Hepatocyte (in vitro differentiated cells): ENCODE results near the gene SOBP. TPM values are rescaled to one million over a fixed set of nuclear protein-coding genes. Genes with fewer than 3 reads are reported as not detected.

Experiments
- DNase-seq: peaks from one replicate; pipeline ENCODE4 v3.0.0-alpha.2; 2016; ENCODE audit warnings: low spot score
- H2AFZ ChIP-seq: fragments of 200-600 bp; sonication (generic); 2 replicates; pipeline ENCODE4 v1.6.0; 2016; ENCODE audit warnings: antibody characterized with exemption, mild to moderate bottlenecking
- H3K27ac ChIP-seq: fragments of 200-600 bp; sonication (generic); 2 replicates; pipeline ENCODE4 v1.5.1; 2016; ENCODE audit warnings: mild to moderate bottlenecking
- H3K27me3 ChIP-seq: fragments of 200-600 bp; sonication (generic); 2 replicates; pipeline ENCODE4 v1.6.1; 2016
- H3K36me3 ChIP-seq: fragments of 200-600 bp; sonication (generic); replicated peaks from 2 replicates; pipeline ENCODE4 v1.5.1; 2016; ENCODE audit warnings: low read depth; ENCODE audit not compliant: insufficient read depth
- H3K4me1 ChIP-seq: fragments of 200-600 bp; sonication (generic); 2 replicates; pipeline ENCODE4 v1.5.1; 2016; ENCODE audit warnings: mild to moderate bottlenecking, moderate library complexity; ENCODE audit not compliant: insufficient read depth
- H3K4me2 ChIP-seq: fragments of 200-600 bp; sonication (generic); 2 replicates; pipeline ENCODE4 v1.6.0; 2016
- H3K4me3 ChIP-seq: fragments of 200-600 bp; sonication (generic); 2 replicates; pipeline ENCODE4 v1.5.1; 2016; ENCODE audit warnings: mild to moderate bottlenecking
- H3K79me2 ChIP-seq: fragments of 200-600 bp; sonication (generic); 2 replicates; pipeline ENCODE4 v1.6.0; 2017; ENCODE audit warnings: mild to moderate bottlenecking
- H3K9me2 ChIP-seq: fragments of 200-600 bp; sonication (generic); replicated peaks from 2 replicates; pipeline ENCODE4 v1.6.0; 2017; ENCODE audit warnings: mild to moderate bottlenecking; ENCODE audit not compliant: insufficient read depth
- H3K9me3 ChIP-seq: fragments of 200-600 bp; sonication (generic); 2 replicates; pipeline ENCODE4 v1.5.1; 2016; ENCODE audit warnings: low read depth, mild to moderate bottlenecking
- H4K20me1 ChIP-seq: fragments of 200-600 bp; sonication (generic); 2 replicates; pipeline ENCODE4 v1.6.0; 2016; ENCODE audit warnings: mild to moderate bottlenecking; ENCODE audit not compliant: insufficient read depth, poor library complexity, severe bottlenecking
- EZH2 ChIP-seq: fragments of 200-600 bp; sonication (generic); IDR thresholded peaks from 2 replicates; pipeline ENCODE4 v1.6.1; 2016; ENCODE audit warnings: antibody characterized with exemption, mild to moderate bottlenecking, borderline replicate concordance
- EZH2phosphoT487 ChIP-seq: fragments of 200-600 bp; sonication (generic); IDR thresholded peaks from one replicate; pipeline ENCODE4 v1.6.1; 2018; ENCODE audit warnings: antibody characterized with exemption, mild to moderate bottlenecking, low read depth, moderate library complexity; ENCODE audit not compliant: unreplicated experiment, severe bottlenecking
- WGBS: methylation state at CpG from one replicate; pipeline ENCODE4 v1.1.6; 2016; ENCODE audit warnings: low lambda C conversion rate; ENCODE audit errors: missing lambda C conversion rate; 5-methylcytosine and 5-hydroxymethylcytosine counted together
- polyA plus RNA-seq: library from polyadenylated mRNA; unstranded; fragments of >200 nt; fragmentation: Nextera tagmentation; extraction: Ambion mirVana; gene quantifications from 2 replicates; pipeline ENCODE4 v1.2.1, GENCODE V29; 2016
- total RNA-seq: library from RNA; depleted of rRNA; stranded (reverse); fragments of >200 nt; gene quantifications from 2 replicates; pipeline ENCODE4 v1.2.3, GENCODE V29; 2014
- TF ChIP-seq, protein P1 (sequence below): fragments of 200-600 bp; sonication (generic); IDR thresholded peaks from 2 replicates; pipeline ENCODE4 v1.5.1; 2016; ENCODE audit warnings: antibody characterized with exemption, mild to moderate bottlenecking; ENCODE audit not compliant: poor library complexity

The SOBP gene
- total and polyA plus RNA-seq, 2 experiments from 2014 or later, result 2.1 to 2.2 TPM

DNA sequence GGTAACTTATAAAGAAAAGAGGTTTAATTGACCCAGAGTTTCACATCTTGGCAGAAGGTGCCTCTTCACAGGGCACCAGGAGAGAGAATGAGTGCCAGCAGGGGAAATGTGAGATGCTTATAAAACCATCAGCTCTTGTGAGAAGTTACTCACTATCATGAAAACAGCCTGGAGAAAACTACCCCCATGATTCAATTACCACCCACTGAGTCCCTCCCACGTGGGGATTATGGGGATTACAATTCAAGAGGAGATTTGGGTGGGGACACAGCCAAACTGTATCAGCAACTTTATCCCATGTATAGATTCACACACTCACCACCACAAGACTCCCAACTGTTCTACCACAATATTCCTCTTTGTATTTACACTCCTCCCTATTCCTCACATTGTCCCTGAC is 41.1 kb upstream of the SOBP start:
- Histone ChIP-seq H3K4me2 (no peak overlapping the region), H3K9me2 (no peaks in the 10 kb centered on the region), H3K9me3 (no peaks in the 10 kb centered on the region), H3K27ac (no peak overlapping the region), H3K27me3 (no peaks in the 10 kb centered on the region), H2AFZ (no peak overlapping the region), H3K4me1 (no peaks in the 10 kb centered on the region), H3K36me3 (no peaks in the 10 kb centered on the region), H3K4me3 (no peak overlapping the region), H3K79me2 (peaks cover 53% of the 10 kb centered on the region), H4K20me1 (no peaks in the 10 kb centered on the region)
- no peak for TF ChIP-seq EZH2phosphoT487
- TF ChIP-seq, protein P1, sequence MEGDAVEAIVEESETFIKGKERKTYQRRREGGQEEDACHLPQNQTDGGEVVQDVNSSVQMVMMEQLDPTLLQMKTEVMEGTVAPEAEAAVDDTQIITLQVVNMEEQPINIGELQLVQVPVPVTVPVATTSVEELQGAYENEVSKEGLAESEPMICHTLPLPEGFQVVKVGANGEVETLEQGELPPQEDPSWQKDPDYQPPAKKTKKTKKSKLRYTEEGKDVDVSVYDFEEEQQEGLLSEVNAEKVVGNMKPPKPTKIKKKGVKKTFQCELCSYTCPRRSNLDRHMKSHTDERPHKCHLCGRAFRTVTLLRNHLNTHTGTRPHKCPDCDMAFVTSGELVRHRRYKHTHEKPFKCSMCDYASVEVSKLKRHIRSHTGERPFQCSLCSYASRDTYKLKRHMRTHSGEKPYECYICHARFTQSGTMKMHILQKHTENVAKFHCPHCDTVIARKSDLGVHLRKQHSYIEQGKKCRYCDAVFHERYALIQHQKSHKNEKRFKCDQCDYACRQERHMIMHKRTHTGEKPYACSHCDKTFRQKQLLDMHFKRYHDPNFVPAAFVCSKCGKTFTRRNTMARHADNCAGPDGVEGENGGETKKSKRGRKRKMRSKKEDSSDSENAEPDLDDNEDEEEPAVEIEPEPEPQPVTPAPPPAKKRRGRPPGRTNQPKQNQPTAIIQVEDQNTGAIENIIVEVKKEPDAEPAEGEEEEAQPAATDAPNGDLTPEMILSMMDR, result no peak
- TF ChIP-seq EZH2, result no peak
- DNase-seq, result no peak
- WGBS, result 62% methylated on average over 1 of the region's 1 CpG

DNA sequence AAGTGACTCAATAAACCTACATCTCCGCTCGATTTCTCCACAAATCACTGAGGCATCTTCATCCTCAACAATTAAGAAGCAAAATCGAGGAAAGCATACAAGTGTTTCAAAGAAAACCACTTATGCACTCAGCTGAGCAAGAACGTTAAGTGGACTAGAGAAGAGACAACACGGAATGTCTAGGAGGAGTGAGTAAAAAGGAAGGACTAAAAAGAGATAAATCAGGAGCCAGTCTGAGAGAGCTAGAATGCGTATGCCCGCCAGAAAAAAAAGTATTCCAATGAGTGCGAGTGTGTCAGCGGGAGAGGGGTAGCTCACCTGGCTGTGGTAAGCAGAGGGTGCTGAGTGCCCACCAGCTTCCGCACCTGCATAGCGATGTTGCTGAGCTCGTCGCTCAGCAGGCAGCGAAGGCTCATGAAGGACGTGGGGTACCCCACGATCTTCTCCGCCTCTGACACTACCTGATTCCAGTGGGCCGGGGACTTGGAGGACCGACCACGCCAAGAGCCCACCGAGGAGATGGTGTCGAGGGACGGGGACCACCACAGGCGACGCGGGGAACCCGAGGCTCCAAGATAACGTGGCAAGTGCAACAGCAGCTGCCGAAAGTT is 31.1 kb upstream of the SOBP start:
- no peaks in the 10 kb centered on the region for H3K27me3 ChIP-seq
- 1% methylated on average over 29 of the region's 29 CpGs for WGBS
- H3K27ac ChIP-seq, result peak overlapping the region; percentile 77
- H3K36me3 ChIP-seq, result no peaks in the 10 kb centered on the region
- H3K4me3 ChIP-seq, result peak overlapping the region; percentile 62
- H3K9me2 ChIP-seq, result no peaks in the 10 kb centered on the region
- no peaks in the 10 kb centered on the region for H3K9me3 ChIP-seq
- peak overlapping the region; percentile 80 for H3K4me2 ChIP-seq
- peak overlapping the region; percentile 91 for H2AFZ ChIP-seq
- H4K20me1 ChIP-seq, result no peaks in the 10 kb centered on the region
- peaks cover 43% of the 10 kb centered on the region for H3K79me2 ChIP-seq
- no peaks in the 10 kb centered on the region for H3K4me1 ChIP-seq
- TF ChIP-seq EZH2, result no peak
- no peak for TF ChIP-seq EZH2phosphoT487
- TF ChIP-seq, protein P1, result no peak
- peak; percentile 35 for DNase-seq

DNA sequence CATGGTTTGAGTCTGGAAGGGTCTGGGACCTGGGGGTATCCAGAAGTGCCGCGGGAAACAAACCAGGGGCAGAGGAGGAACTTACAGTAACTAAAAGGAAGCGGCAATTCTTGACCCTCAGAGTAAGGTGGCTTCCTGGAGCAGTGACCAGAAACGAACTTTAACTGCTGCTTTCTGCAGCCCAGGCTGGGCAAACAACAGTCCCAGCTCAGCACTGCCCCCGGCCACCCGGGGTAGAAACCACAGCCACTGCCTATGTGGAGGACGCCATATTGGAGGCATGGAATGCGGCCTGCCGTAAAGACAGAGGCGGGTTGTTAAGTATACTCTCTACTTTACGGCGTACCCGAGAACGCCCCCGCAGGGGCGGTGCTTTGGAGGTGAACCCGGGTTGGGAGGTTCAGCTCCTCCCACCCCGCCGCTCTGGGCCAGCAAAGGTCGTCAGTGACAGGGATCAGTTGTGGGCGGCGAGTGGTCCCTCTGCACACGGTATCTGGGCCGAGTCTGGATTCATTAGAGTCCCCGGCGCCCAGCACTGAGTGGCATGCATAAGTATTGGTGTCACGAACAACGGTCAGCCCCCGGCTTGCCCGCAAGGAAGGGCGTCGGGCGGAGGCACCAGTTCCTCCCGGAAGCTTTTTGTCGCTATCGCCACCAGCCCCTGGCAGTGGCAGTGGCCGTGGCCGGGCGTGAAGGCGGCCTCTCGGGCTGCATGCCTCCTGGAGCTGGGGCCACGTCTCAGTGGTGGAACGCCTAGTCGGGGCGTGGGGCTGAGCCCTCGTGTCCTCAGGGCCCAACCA is 30.4 kb upstream of the SOBP start, which contains the start of gene PDSS2:
PDSS2 (minus strand) TSS at position 282 of the 800 bp plus-strand sequence; CDS start at position 3, 279 bp downstream.
- H3K27me3 ChIP-seq, result no peaks in the 10 kb centered on the region
- H3K9me2 ChIP-seq, result no peaks in the 10 kb centered on the region
- peak within 1 kb of the TSS; percentile 91 for H2AFZ ChIP-seq
- TF ChIP-seq EZH2 (no peak), EZH2phosphoT487 (no peak)
- TF ChIP-seq, protein P1, result peak; percentile 73
- DNase-seq, result peak; percentile 99
- WGBS, result 2% methylated on average over 45 of the region's 46 CpGs
- H3K9me3 ChIP-seq, result no peaks in the 10 kb centered on the region
- H4K20me1 ChIP-seq, result no peaks in the 10 kb centered on the region
- H3K4me2 ChIP-seq, result peak within 1 kb of the TSS; percentile 83
- H3K4me1 ChIP-seq, result no peaks in the 10 kb centered on the region
- H3K79me2 ChIP-seq, result peaks cover 36% of the 10 kb centered on the region
- H3K4me3 ChIP-seq, result peak within 1 kb of the TSS; percentile 62
- peak within 1 kb of the TSS; percentile 83 for H3K27ac ChIP-seq
- no peaks in the 10 kb centered on the region for H3K36me3 ChIP-seq
